Fibroblast of peridontal ligament (primary cell): Measurements from ENCODE around the gene HSFY1.
"Not testable (repeated sequence)": the region's sequence is repeated elsewhere in the genome, so short reads cannot be mapped to it uniquely, and the experiment has no call there.

ENCODE experiments used
- DNase-seq: peaks from one replicate; pipeline ENCODE4 v3.0.0-alpha.2; 2010; ENCODE audit errors: extremely low read depth

The HSFY1 gene

DNA sequence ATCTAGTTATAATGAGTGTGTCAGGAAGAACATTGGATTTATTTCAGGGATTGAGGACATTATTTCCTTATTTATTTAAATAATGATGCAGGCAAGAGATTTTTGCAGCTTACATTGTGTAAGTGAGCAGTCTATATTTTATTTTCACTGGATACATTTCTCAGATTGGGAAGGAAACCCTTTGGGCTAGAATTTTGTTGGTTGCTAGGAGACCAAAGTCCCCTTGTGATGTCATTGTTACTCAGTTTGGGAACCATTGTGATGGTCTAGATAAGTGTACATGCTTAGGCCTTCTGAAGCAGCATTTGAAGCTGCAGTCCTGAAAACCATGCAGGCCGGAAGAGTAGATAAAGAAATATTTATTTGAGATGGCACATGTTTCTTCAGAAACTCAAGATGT, at the start of gene HSFY1:
Gene HSFY1, plus strand, starts transcription at position 301 of the 400 bp plus-strand sequence. Its CDS starts 68 bp downstream, at position 369.
- not testable (repeated sequence) for DNase-seq

DNA sequence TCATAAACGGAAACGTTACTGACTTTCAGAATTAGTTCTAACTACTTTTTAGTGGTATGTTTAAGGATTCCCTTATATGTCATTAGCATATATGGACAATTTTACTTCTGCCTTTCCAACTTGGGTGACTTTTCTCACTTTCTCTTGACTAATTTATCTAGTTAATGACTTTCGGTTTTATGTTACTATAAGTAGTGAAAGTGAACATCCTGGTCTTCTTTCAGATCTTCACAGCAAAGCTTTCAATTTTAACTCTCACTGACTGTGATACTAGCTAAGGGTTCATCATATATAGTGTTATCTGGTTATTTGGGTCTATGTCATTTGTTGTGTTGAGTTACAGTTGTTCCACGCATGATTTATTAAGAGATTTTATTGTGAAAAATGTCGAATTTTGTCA, 42.3 kb upstream of the HSFY1 start:
- DNase-seq = not testable (repeated sequence)

- DNase-seq = not testable (repeated sequence)
Measured at GRCh38 chrY:18530995-18531655, 15.4 kb upstream of the HSFY1 start.

GRCh38 chrY:18538952-18539351, 7.6 kb upstream of the HSFY1 start:
- DNase-seq = not testable (repeated sequence)

GRCh38 chrY:18553132-18553531, 6.6 kb downstream of the HSFY1 start:
- DNase-seq = not testable (repeated sequence)

- DNase-seq = not testable (repeated sequence)
Measured at GRCh38 chrY:18565915-18566314, 19.4 kb downstream of the HSFY1 start.
